ENCODE measurements around the gene CREB3L2. TPM values are rescaled to one million over a fixed set of nuclear protein-coding genes. Genes with fewer than 3 reads are reported as not detected.

The CREB3L2 gene
- total RNA-seq, 2 experiments from 2014 or later: 22.7 to 79.0 TPM

DNA sequence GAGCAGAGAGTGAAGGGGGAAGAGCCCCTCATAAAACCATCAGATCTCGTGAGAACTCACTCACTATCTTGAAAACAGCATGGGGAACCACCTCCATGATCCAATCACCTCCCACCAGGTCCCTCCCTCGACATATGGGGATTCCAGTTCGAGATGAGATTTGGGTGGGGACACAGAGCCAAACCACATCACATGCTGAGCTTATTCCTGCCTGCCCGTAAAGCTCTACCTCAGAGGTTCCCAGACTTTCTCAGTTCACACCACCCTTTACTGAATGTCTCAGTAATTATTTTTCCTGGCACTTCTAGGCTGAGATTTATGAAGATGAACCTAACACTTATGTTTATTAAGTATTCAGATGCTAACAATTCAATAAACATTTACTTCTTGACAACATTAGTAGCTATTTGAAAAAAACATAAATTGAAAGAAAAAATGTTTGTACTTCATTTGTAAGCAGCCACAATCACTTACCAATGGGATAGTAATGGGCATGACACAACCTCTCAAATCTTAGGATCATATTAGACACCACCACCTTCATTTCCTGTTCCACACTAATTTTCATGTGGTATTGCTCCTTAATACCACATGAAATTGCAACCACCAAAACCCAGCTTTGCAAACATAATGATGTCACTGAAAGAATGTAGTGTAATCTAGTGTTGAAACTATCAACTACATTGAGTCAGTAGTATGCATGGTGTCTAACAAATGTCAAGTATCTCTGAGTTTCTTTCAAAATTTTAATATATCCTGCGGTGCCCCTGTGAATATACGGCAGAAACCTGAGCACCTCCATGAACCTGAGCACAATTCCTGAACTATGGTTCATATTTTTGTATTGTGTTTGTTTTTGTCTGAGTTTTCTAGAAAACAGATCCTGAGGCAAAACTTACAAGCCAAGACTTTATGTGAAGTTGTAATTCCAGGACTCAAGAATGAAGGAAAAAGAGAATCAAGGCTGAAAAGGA, 150.6 kb downstream of the CREB3L2 start:
- Histone ChIP-seq H3K4me2 (ENCODE audit: low read length) (no peak overlapping the region), H3K27ac (ENCODE audit: low read depth, low read length, poor library complexity, severe bottlenecking) (no peak overlapping the region), H3K4me3 (ENCODE audit: low read depth, low read length, poor library complexity, severe bottlenecking) (no peak overlapping the region), H2AFZ (ENCODE audit: low read length) (no peak overlapping the region), H3K9me3 (ENCODE audit: low read length) (no peaks in the 10 kb centered on the region), H3K4me1 (ENCODE audit: insufficient read depth, low read length, poor library complexity, severe bottlenecking) (no peaks in the 10 kb centered on the region), H4K20me1 (ENCODE audit: insufficient read depth, low read length) (no peaks in the 10 kb centered on the region), H3K9me2 (ENCODE audit: insufficient read depth, low read length) (no peaks in the 10 kb centered on the region), H3K36me3 (ENCODE audit: insufficient read depth, low read length) (no peaks in the 10 kb centered on the region), H3K79me2 (ENCODE audit: insufficient read depth, low read depth, low read length) (no peaks in the 10 kb centered on the region)
- intact Hi-C loops (cut with micrococcal nuclease; ENCODE audit: unreplicated experiment): no loop called here
- ChIA-PET CTCF (ENCODE audit: unreplicated experiment) (no interaction called here), POLR2A (interaction anchor here (1.3 kb wide), 1 partner anchor 10 kb away, joined by 3 read pairs; no protein-coding TSS in a partner anchor)
- TF ChIP-seq, protein P1, sequence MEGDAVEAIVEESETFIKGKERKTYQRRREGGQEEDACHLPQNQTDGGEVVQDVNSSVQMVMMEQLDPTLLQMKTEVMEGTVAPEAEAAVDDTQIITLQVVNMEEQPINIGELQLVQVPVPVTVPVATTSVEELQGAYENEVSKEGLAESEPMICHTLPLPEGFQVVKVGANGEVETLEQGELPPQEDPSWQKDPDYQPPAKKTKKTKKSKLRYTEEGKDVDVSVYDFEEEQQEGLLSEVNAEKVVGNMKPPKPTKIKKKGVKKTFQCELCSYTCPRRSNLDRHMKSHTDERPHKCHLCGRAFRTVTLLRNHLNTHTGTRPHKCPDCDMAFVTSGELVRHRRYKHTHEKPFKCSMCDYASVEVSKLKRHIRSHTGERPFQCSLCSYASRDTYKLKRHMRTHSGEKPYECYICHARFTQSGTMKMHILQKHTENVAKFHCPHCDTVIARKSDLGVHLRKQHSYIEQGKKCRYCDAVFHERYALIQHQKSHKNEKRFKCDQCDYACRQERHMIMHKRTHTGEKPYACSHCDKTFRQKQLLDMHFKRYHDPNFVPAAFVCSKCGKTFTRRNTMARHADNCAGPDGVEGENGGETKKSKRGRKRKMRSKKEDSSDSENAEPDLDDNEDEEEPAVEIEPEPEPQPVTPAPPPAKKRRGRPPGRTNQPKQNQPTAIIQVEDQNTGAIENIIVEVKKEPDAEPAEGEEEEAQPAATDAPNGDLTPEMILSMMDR (conservative IDR thresholded peaks at IDR 0.05; ENCODE audit: low read length): no peak
- TF ChIP-seq EZH2phosphoT487 (IDR thresholded peaks at IDR 0.05; ENCODE audit: borderline replicate concordance, low read depth, low read length): no peak
- BruUV-seq (replicated peaks): no TSS peak
- no peak for DNase-seq (ENCODE audit: low spot score)

DNA sequence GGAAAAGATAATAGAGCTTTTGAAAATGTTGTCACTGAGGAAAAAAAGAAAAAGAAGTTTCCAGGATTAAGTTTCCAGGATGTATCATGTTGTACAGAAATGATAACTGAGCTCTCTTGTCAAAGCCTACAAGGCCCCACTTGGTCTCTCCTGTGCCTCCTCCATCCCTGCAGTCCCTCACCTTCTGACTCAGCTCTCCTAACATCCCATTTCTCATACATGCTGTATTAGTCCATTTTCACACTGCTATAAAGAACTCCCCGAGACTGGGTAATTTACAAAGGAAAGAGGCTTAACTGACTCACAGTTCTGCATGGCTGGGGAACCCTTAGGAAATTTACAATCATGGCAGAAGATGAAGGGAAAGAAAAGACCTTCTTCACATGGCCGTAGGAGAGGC, 151.3 kb downstream of the CREB3L2 start:
- no peak overlapping the region for H3K4me3 ChIP-seq (ENCODE audit: low read depth, low read length, poor library complexity, severe bottlenecking)
- no peaks in the 10 kb centered on the region for H4K20me1 ChIP-seq (ENCODE audit: insufficient read depth, low read length)
- TF ChIP-seq EZH2phosphoT487 (IDR thresholded peaks at IDR 0.05; ENCODE audit: borderline replicate concordance, low read depth, low read length): no peak
- TF ChIP-seq, protein P1 (conservative IDR thresholded peaks at IDR 0.05; ENCODE audit: low read length): no peak
- no peaks in the 10 kb centered on the region for H3K79me2 ChIP-seq (ENCODE audit: insufficient read depth, low read depth, low read length)
- no peak for DNase-seq (ENCODE audit: low spot score)
- POLR2A ChIA-PET: interaction anchor here (0.7 to 1.3 kb wide), 2 partner anchors 10 to 12 kb away, joined by 3 read pairs; no protein-coding TSS in a partner anchor
- no peaks in the 10 kb centered on the region for H3K36me3 ChIP-seq (ENCODE audit: insufficient read depth, low read length)
- no peaks in the 10 kb centered on the region for H3K9me2 ChIP-seq (ENCODE audit: insufficient read depth, low read length)
- no peaks in the 10 kb centered on the region for H3K4me1 ChIP-seq (ENCODE audit: insufficient read depth, low read length, poor library complexity, severe bottlenecking)
- intact Hi-C loops (cut with micrococcal nuclease; ENCODE audit: unreplicated experiment): no loop called here
- CTCF ChIA-PET (ENCODE audit: unreplicated experiment): no interaction called here
- no peaks in the 10 kb centered on the region for H3K9me3 ChIP-seq (ENCODE audit: low read length)
- BruUV-seq (replicated peaks): no TSS peak
- H3K4me2 ChIP-seq (ENCODE audit: low read length): no peak overlapping the region
- H3K27ac ChIP-seq (ENCODE audit: low read depth, low read length, poor library complexity, severe bottlenecking): no peak overlapping the region
- no peak overlapping the region for H2AFZ ChIP-seq (ENCODE audit: low read length)

DNA sequence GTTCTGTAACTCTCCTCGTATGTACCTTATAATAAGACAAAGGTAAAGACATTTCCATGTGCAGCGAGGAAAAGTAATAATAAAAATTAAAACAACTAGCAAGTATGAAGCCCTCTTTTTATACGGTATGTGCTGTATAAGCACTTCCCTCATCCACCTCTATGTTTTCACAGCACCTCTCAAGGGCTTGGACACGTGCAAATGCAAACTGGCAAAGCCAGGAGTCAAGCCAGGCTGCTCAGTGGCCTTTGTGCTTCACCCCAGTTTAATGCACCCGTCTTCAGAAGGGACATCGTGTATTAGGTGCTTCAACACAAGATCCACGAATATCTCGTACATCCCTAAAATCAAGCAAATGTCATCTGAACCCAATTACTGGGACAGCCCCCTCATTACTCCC, 153.8 kb downstream of the CREB3L2 start:
- POLR2A ChIA-PET: no interaction called here
- H3K36me3 ChIP-seq (ENCODE audit: insufficient read depth, low read length): no peaks in the 10 kb centered on the region
- TF ChIP-seq, protein P1 (conservative IDR thresholded peaks at IDR 0.05; ENCODE audit: low read length): no peak
- no peak for TF ChIP-seq EZH2phosphoT487 (IDR thresholded peaks at IDR 0.05; ENCODE audit: borderline replicate concordance, low read depth, low read length)
- intact Hi-C loops (cut with micrococcal nuclease; ENCODE audit: unreplicated experiment): no loop called here
- no peaks in the 10 kb centered on the region for H3K79me2 ChIP-seq (ENCODE audit: insufficient read depth, low read depth, low read length)
- no TSS peak for BruUV-seq (replicated peaks)
- H3K4me1 ChIP-seq (ENCODE audit: insufficient read depth, low read length, poor library complexity, severe bottlenecking): no peaks in the 10 kb centered on the region
- no peak overlapping the region for H3K4me3 ChIP-seq (ENCODE audit: low read depth, low read length, poor library complexity, severe bottlenecking)
- CTCF ChIA-PET (ENCODE audit: unreplicated experiment): no interaction called here
- H3K9me3 ChIP-seq (ENCODE audit: low read length): no peaks in the 10 kb centered on the region
- H3K9me2 ChIP-seq (ENCODE audit: insufficient read depth, low read length): no peaks in the 10 kb centered on the region
- no peak overlapping the region for H3K4me2 ChIP-seq (ENCODE audit: low read length)
- H2AFZ ChIP-seq (ENCODE audit: low read length): no peak overlapping the region
- H3K27ac ChIP-seq (ENCODE audit: low read depth, low read length, poor library complexity, severe bottlenecking): no peak overlapping the region
- no peaks in the 10 kb centered on the region for H4K20me1 ChIP-seq (ENCODE audit: insufficient read depth, low read length)
- no peak for DNase-seq (ENCODE audit: low spot score)

Measured in OCI-LY7 (cell line).